ENCODE results near the gene KCNG2.

KCNG2 gene

DNA sequence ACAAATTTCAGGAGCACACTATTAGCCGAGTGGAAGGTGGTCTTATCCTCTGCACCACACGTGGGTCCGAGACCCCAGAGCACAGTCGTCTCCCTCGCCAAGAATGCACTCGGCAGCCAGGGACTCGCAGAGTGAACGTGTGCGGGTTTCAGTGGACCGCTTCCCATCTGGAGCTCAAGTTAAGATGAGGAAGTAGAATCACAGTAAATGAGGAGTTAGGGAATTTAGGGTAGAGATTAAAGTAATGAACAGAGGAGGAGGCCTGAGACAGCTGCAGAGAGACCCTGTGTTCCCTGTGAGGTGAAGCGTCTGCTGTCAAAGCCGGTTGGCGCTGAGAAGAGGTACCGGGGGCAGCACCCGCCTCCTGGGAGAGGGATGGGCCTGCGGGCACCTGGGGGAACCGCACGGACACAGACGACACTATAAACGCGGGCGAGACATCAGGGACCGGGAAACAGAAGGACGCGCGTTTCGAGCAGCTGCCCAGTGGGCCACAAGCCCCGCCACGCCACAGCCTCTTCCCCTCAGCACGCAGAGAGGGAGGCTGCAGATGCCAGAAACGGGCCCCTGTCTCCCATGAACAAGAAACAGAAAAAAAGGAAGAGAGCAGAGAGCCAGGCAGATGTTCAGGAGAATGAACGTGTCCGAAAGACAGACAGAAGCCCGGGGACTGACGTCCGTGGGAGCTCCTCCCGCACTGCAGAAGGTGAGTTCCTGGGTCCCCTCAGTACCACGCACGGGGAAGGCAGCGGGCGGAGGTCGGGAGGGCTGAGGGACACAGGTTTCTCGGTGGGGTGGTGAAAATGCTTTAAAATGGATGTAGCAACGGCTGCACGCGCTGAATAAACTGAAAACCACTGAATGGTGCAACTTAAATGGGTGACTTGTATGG lies 5.4 kb upstream of the KCNG2 start:
- Histone ChIP-seq H3K9me3 (replicated peaks in 1 of 2; ENCODE audit: control insufficient read depth in 2 of 2, insufficient read depth in 1 of 2, low read depth in 1 of 2, low read length in 2 of 2) (peaks cover 4 to 8% of the 10 kb centered on the region in 2 donors), H4K8ac (ENCODE audit: low read depth, low read length) (no peak overlapping the region), H3K14ac (ENCODE audit: low read length) (no peak overlapping the region), H2AFZ (ENCODE audit: low read length) (no peak overlapping the region), H3K18ac (ENCODE audit: low read length) (peak overlapping the region; percentile 11), H3K4me3 (ENCODE audit: low read length in 2 of 2) (no peak overlapping the region), H3K27ac (replicated peaks; ENCODE audit: low read length) (no peak overlapping the region), H3K4ac (ENCODE audit: low read length) (no peak overlapping the region), H4K91ac (ENCODE audit: low read depth, low read length, poor library complexity) (no peak overlapping the region), H3K9ac (ENCODE audit: low read depth, low read length, poor library complexity) (no peak overlapping the region), H2BK5ac (ENCODE audit: low read length) (no peak overlapping the region), H3K23ac (ENCODE audit: low read depth, low read length, poor library complexity) (no peak overlapping the region), H3K27me3 (ENCODE audit: control insufficient read depth in 3 of 3, insufficient read depth in 3 of 3, low read depth in 1 of 3, low read length in 3 of 3) (peaks cover 12 to 90% (median 33%) of the 10 kb centered on the region in 3 experiments), H3K4me2 (ENCODE audit: insufficient read depth, low read length, poor library complexity, severe bottlenecking) (no peak overlapping the region), H3K79me1 (ENCODE audit: low read depth, low read length) (peaks cover 4% of the 10 kb centered on the region), H3K36me3 (replicated peaks in 1 of 2; ENCODE audit: control insufficient read depth in 2 of 2, insufficient read depth in 2 of 2, low read length in 2 of 2) (peaks cover 0 to 4% of the 10 kb centered on the region in 2 donors), H3K4me1 (ENCODE audit: control insufficient read depth in 2 of 2, insufficient read depth in 1 of 2, low read depth in 1 of 2, low read length in 2 of 2) (peaks cover 4 to 9% of the 10 kb centered on the region in 2 donors), H2BK15ac (ENCODE audit: low read length) (no peak overlapping the region), H2BK120ac (ENCODE audit: low read depth, low read length) (no peak overlapping the region), H2AK5ac (ENCODE audit: low read depth, low read length) (no peak overlapping the region), H2BK12ac (ENCODE audit: low read length) (no peak overlapping the region)
- DNase-seq (ENCODE audit: low spot score): no peak
- no CpG with 5 or more reads among the region's 46 CpGs for WGBS, 2 donors (ENCODE audit: extremely low coverage in 2 of 2, insufficient read length in 2 of 2, insufficient replicate concordance in 1 of 2)

DNA sequence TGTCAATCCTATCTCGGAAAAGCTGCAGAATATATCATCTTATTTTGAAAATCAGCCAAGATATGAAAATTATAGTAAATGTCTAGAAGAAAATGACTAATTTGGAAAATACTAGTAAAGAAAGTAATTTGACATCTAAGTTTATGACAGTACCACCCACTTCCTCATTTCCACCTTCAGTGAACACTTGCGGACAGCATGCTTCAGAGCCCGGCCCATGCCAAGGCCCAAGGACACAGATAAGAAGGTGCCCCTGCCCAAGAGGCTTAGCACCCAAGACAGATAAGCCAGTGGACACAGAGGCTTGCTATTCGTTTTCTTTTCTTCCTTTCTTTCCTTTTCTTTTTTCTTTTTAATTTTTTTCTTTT lies 4.8 kb upstream of the KCNG2 start:
- no peak overlapping the region for H3K27ac ChIP-seq (replicated peaks; ENCODE audit: low read length)
- H3K79me1 ChIP-seq (ENCODE audit: low read depth, low read length): peaks cover 4% of the 10 kb centered on the region
- no peak overlapping the region for H2BK120ac ChIP-seq (ENCODE audit: low read depth, low read length)
- no peak overlapping the region for H3K9ac ChIP-seq (ENCODE audit: low read depth, low read length, poor library complexity)
- no peak overlapping the region for H2AFZ ChIP-seq (ENCODE audit: low read length)
- H3K9me3 ChIP-seq (replicated peaks in 1 of 2; ENCODE audit: control insufficient read depth in 2 of 2, insufficient read depth in 1 of 2, low read depth in 1 of 2, low read length in 2 of 2): peaks cover 4 to 7% of the 10 kb centered on the region in 2 donors
- no CpG with 5 or more reads among the region's 4 CpGs for WGBS, 2 donors (ENCODE audit: extremely low coverage in 2 of 2, insufficient read length in 2 of 2, insufficient replicate concordance in 1 of 2)
- H4K8ac ChIP-seq (ENCODE audit: low read depth, low read length): no peak overlapping the region
- no peak overlapping the region for H3K14ac ChIP-seq (ENCODE audit: low read length)
- no peak overlapping the region for H4K91ac ChIP-seq (ENCODE audit: low read depth, low read length, poor library complexity)
- H3K18ac ChIP-seq (ENCODE audit: low read length): no peak overlapping the region
- H2AK5ac ChIP-seq (ENCODE audit: low read depth, low read length): no peak overlapping the region
- no peak overlapping the region for H2BK15ac ChIP-seq (ENCODE audit: low read length)
- no peak overlapping the region for H3K4ac ChIP-seq (ENCODE audit: low read length)
- H3K4me2 ChIP-seq (ENCODE audit: insufficient read depth, low read length, poor library complexity, severe bottlenecking): no peak overlapping the region
- peaks cover 7 to 87% (median 29%) of the 10 kb centered on the region in 3 experiments for H3K27me3 ChIP-seq (ENCODE audit: control insufficient read depth in 3 of 3, insufficient read depth in 3 of 3, low read depth in 1 of 3, low read length in 3 of 3)
- no peak overlapping the region for H2BK5ac ChIP-seq (ENCODE audit: low read length)
- H3K23ac ChIP-seq (ENCODE audit: low read depth, low read length, poor library complexity): no peak overlapping the region
- peaks cover 6 to 9% of the 10 kb centered on the region in 2 donors for H3K4me1 ChIP-seq (ENCODE audit: control insufficient read depth in 2 of 2, insufficient read depth in 1 of 2, low read depth in 1 of 2, low read length in 2 of 2)
- no peak overlapping the region for H3K4me3 ChIP-seq (ENCODE audit: low read length in 2 of 2)
- H3K36me3 ChIP-seq (replicated peaks in 1 of 2; ENCODE audit: control insufficient read depth in 2 of 2, insufficient read depth in 2 of 2, low read length in 2 of 2): peaks cover 0 to 4% of the 10 kb centered on the region in 2 donors
- no peak overlapping the region for H2BK12ac ChIP-seq (ENCODE audit: low read length)
- no peak for DNase-seq (ENCODE audit: low spot score)

DNA sequence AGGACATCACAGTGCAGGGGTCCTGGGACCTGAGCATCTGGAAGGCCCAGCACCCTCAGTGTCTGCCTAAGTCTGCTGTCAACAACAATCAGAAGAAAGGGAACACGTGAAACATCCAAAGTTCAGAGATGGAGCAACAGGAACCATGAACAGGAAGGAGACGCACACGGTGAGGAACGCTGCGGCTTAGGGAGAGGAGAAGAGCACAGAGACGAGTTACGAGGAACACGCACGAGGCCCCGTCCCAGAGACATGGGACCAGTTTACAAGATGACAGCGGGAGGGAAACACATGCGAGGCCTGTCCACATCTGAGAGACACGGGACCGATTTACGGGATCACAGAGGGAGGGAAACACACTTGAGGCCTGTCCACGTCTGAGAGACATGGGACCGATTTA lies 2.9 kb upstream of the KCNG2 start:
- Histone ChIP-seq H4K8ac (ENCODE audit: low read depth, low read length) (no peak overlapping the region), H3K4me2 (ENCODE audit: insufficient read depth, low read length, poor library complexity, severe bottlenecking) (no peak overlapping the region), H3K27ac (replicated peaks; ENCODE audit: low read length) (no peak overlapping the region), H3K79me1 (ENCODE audit: low read depth, low read length) (no peaks in the 10 kb centered on the region), H3K18ac (ENCODE audit: low read length) (no peak overlapping the region), H2AFZ (ENCODE audit: low read length) (no peak overlapping the region), H3K23ac (ENCODE audit: low read depth, low read length, poor library complexity) (peak overlapping the region; percentile 21), H2AK5ac (ENCODE audit: low read depth, low read length) (no peak overlapping the region), H3K36me3 (replicated peaks in 1 of 2; ENCODE audit: control insufficient read depth in 2 of 2, insufficient read depth in 2 of 2, low read length in 2 of 2) (no peaks in the 10 kb centered on the region), H3K4me1 (ENCODE audit: control insufficient read depth in 2 of 2, insufficient read depth in 1 of 2, low read depth in 1 of 2, low read length in 2 of 2) (peaks cover 3 to 9% of the 10 kb centered on the region in 2 donors), H2BK12ac (ENCODE audit: low read length) (no peak overlapping the region), H3K4me3 (ENCODE audit: low read length in 2 of 2) (no peak overlapping the region), H3K9ac (ENCODE audit: low read depth, low read length, poor library complexity) (peak overlapping the region; percentile 24), H4K91ac (ENCODE audit: low read depth, low read length, poor library complexity) (no peak overlapping the region), H3K27me3 (ENCODE audit: control insufficient read depth in 3 of 3, insufficient read depth in 3 of 3, low read depth in 1 of 3, low read length in 3 of 3) (peaks cover 11 to 88% (median 33%) of the 10 kb centered on the region in 3 experiments), H2BK15ac (ENCODE audit: low read length) (no peak overlapping the region), H3K4ac (ENCODE audit: low read length) (no peak overlapping the region), H2BK5ac (ENCODE audit: low read length) (no peak overlapping the region), H3K14ac (ENCODE audit: low read length) (no peak overlapping the region), H3K9me3 (replicated peaks in 1 of 2; ENCODE audit: control insufficient read depth in 2 of 2, insufficient read depth in 1 of 2, low read depth in 1 of 2, low read length in 2 of 2) (no peaks in the 10 kb centered on the region), H2BK120ac (ENCODE audit: low read depth, low read length) (no peak overlapping the region)
- DNase-seq (ENCODE audit: low spot score): no peak
- no CpG with 5 or more reads among the region's 17 CpGs for WGBS, 2 donors (ENCODE audit: extremely low coverage in 2 of 2, insufficient read length in 2 of 2, insufficient replicate concordance in 1 of 2)

DNA sequence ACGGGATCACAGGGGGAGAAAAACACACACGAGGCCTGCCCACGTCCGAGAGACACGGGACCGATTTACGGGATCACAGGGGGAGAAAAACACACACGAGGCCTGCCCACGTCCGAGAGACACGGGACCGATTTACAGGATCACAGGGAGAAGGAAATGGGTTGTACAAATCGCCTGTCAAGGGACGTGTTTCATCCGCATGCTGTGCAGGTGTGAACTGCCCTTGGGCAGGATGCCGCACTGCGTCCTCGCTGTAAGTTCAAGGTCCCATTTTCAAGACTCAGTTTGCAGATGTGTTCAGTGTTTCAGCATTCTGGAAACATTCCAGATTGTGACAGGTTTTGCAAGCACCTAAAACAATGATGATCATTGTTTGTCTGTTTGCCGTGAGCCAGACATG lies 2.3 kb upstream of the KCNG2 start:
- no peak for DNase-seq (ENCODE audit: low spot score)

More for the DNA sequence above, 2.3 kb upstream of the KCNG2 start:
- Histone ChIP-seq H3K36me3 (replicated peaks in 1 of 2; ENCODE audit: control insufficient read depth in 2 of 2, insufficient read depth in 2 of 2, low read length in 2 of 2) (no peaks in the 10 kb centered on the region), H2AK5ac (ENCODE audit: low read depth, low read length) (no peak overlapping the region), H3K14ac (ENCODE audit: low read length) (no peak overlapping the region), H4K8ac (ENCODE audit: low read depth, low read length) (no peak overlapping the region), H3K9ac (ENCODE audit: low read depth, low read length, poor library complexity) (no peak overlapping the region), H3K4me3 (ENCODE audit: low read length in 2 of 2) (no peak overlapping the region), H3K4ac (ENCODE audit: low read length) (no peak overlapping the region), H4K91ac (ENCODE audit: low read depth, low read length, poor library complexity) (no peak overlapping the region), H2BK120ac (ENCODE audit: low read depth, low read length) (no peak overlapping the region), H3K18ac (ENCODE audit: low read length) (no peak overlapping the region), H3K27ac (replicated peaks; ENCODE audit: low read length) (no peak overlapping the region), H3K79me1 (ENCODE audit: low read depth, low read length) (no peaks in the 10 kb centered on the region), H2AFZ (ENCODE audit: low read length) (no peak overlapping the region), H3K9me3 (replicated peaks in 1 of 2; ENCODE audit: control insufficient read depth in 2 of 2, insufficient read depth in 1 of 2, low read depth in 1 of 2, low read length in 2 of 2) (no peaks in the 10 kb centered on the region), H3K4me1 (ENCODE audit: control insufficient read depth in 2 of 2, insufficient read depth in 1 of 2, low read depth in 1 of 2, low read length in 2 of 2) (peaks cover 3 to 9% of the 10 kb centered on the region in 2 donors), H2BK12ac (ENCODE audit: low read length) (no peak overlapping the region), H2BK5ac (ENCODE audit: low read length) (no peak overlapping the region), H3K23ac (ENCODE audit: low read depth, low read length, poor library complexity) (no peak overlapping the region), H3K27me3 (ENCODE audit: control insufficient read depth in 3 of 3, insufficient read depth in 3 of 3, low read depth in 1 of 3, low read length in 3 of 3) (peaks cover 11 to 88% (median 39%) of the 10 kb centered on the region in 3 experiments), H2BK15ac (ENCODE audit: low read length) (no peak overlapping the region), H3K4me2 (ENCODE audit: insufficient read depth, low read length, poor library complexity, severe bottlenecking) (no peak overlapping the region)
- no CpG with 5 or more reads among the region's 19 CpGs for WGBS, 2 donors (ENCODE audit: extremely low coverage in 2 of 2, insufficient read length in 2 of 2, insufficient replicate concordance in 1 of 2)

Measured in neuronal stem cell (in vitro differentiated cells).